ENCODE results near the gene CITED2.

CITED2 gene

DNA sequence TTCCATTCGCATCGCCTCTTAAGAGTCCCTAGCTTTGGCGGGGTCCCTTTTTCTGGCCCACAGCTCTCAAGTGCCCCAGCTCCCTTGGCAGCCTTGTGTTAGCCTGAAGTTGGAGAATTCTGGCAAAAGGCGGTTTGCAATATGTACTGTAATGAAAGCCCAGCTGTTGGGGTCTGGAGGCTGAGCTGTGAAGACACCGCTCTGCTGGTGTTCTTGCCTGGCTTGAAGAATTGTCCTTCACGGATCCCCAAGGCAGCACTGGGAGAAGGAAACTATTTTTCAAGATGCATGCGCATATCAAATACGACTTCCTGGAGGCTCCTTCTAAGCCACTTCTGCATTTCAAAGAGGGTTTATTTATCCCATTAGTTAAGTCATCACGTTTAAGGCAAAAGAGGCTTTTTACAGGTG is 21.4 kb upstream of the CITED2 start:
- DNase-seq (ENCODE audit: low read depth): no peak
- TF ChIP-seq, protein P1, sequence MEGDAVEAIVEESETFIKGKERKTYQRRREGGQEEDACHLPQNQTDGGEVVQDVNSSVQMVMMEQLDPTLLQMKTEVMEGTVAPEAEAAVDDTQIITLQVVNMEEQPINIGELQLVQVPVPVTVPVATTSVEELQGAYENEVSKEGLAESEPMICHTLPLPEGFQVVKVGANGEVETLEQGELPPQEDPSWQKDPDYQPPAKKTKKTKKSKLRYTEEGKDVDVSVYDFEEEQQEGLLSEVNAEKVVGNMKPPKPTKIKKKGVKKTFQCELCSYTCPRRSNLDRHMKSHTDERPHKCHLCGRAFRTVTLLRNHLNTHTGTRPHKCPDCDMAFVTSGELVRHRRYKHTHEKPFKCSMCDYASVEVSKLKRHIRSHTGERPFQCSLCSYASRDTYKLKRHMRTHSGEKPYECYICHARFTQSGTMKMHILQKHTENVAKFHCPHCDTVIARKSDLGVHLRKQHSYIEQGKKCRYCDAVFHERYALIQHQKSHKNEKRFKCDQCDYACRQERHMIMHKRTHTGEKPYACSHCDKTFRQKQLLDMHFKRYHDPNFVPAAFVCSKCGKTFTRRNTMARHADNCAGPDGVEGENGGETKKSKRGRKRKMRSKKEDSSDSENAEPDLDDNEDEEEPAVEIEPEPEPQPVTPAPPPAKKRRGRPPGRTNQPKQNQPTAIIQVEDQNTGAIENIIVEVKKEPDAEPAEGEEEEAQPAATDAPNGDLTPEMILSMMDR (conservative IDR thresholded peaks at IDR 0.05; ENCODE audit: control insufficient read depth, insufficient read depth, low read depth, low read length): no peak
- H3K4me3 ChIP-seq (ENCODE audit: control insufficient read depth, low read depth, low read length): no peak overlapping the region

DNA sequence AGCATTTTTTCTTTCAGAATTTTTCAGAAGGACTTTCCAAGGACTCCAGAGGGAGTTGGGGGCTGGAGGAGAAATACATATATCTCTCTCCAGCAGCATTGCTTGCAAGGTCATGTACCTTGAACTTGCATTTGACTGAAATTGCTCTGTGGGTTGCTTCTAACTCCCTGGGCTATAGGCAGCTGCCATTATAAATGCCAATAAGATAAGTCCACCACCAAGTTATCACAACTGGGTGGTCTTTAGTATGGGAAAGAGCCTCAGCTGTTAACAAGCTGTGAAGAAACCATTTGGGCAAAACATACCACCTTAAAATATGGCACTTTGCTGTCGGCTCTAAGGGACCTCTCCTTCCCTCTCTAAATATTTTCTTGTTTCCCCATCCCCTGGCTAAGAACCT is 20.9 kb upstream of the CITED2 start:
- TF ChIP-seq, protein P1 (conservative IDR thresholded peaks at IDR 0.05; ENCODE audit: control insufficient read depth, insufficient read depth, low read depth, low read length): no peak
- no peak for DNase-seq (ENCODE audit: low read depth)
- no peak overlapping the region for H3K4me3 ChIP-seq (ENCODE audit: control insufficient read depth, low read depth, low read length)

- TF ChIP-seq, protein P1 (conservative IDR thresholded peaks at IDR 0.05; ENCODE audit: control insufficient read depth, insufficient read depth, low read depth, low read length): no peak
- H3K4me3 ChIP-seq (ENCODE audit: control insufficient read depth, low read depth, low read length): no peak overlapping the region
- no peak for DNase-seq (ENCODE audit: low read depth)
Measured at GRCh38 chr6:139394027-139394649, 19.7 kb upstream of the CITED2 start.

GRCh38 chr6:139392794-139393193 is 18.3 kb upstream of the CITED2 start:
- DNase-seq (ENCODE audit: low read depth): peak; percentile 34
- H3K4me3 ChIP-seq (ENCODE audit: control insufficient read depth, low read depth, low read length): no peak overlapping the region
- TF ChIP-seq, protein P1 (conservative IDR thresholded peaks at IDR 0.05; ENCODE audit: control insufficient read depth, insufficient read depth, low read depth, low read length): no peak

DNA sequence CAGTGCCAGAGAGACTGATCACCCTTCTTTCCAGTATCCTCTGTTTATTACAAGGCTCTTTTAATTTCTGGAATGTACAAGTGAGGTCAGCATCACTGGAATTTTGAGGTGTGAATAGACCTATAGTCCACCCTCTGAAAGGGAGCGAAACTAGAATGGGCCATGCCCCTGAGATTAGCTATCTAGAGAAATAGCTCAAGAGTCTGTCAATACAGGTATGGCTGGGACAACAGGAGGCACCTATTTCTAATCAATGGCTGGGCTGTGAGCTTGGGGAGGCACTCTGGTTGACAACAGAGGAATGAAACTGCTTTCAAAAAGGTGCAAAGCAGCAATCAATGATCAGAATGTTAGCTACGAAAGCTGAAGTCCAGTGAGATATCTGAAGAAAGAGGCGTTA is 17.3 kb upstream of the CITED2 start:
- TF ChIP-seq, protein P1 (conservative IDR thresholded peaks at IDR 0.05; ENCODE audit: control insufficient read depth, insufficient read depth, low read depth, low read length): no peak
- no peak for DNase-seq (ENCODE audit: low read depth)
- no peak overlapping the region for H3K4me3 ChIP-seq (ENCODE audit: control insufficient read depth, low read depth, low read length)

- DNase-seq (ENCODE audit: low read depth): no peak
- no peak overlapping the region for H3K4me3 ChIP-seq (ENCODE audit: control insufficient read depth, low read depth, low read length)
- TF ChIP-seq, protein P1 (conservative IDR thresholded peaks at IDR 0.05; ENCODE audit: control insufficient read depth, insufficient read depth, low read depth, low read length): no peak
Measured at GRCh38 chr6:139390447-139390846, 16.0 kb upstream of the CITED2 start.

GRCh38 chr6:139388384-139388783 is 13.9 kb upstream of the CITED2 start:
- TF ChIP-seq, protein P1 (conservative IDR thresholded peaks at IDR 0.05; ENCODE audit: control insufficient read depth, insufficient read depth, low read depth, low read length): no peak
- H3K4me3 ChIP-seq (ENCODE audit: control insufficient read depth, low read depth, low read length): no peak overlapping the region
- no peak for DNase-seq (ENCODE audit: low read depth)

Measured in fibroblast of mammary gland (primary cell).